ENCODE measurements around the gene IFT43.

GRCh38 chr14:76093077-76093476 lies 107.5 kb downstream of the IFT43 start:
- TF ChIP-seq CTCF (IDR thresholded peaks at IDR 0.05) (no peak), POLR2A (IDR thresholded peaks at IDR 0.05) (no peak)
